ENCODE measurements around the gene GLRA2. TPM values are rescaled to one million over a fixed set of nuclear protein-coding genes. Genes with fewer than 3 reads are reported as not detected.
"Not testable (repeated sequence)": the region's sequence is repeated elsewhere in the genome, so short reads cannot be mapped to it uniquely, and the experiment has no call there.

GLRA2 gene
- total RNA-seq, 1 donor from 2014 or later, result not detected

- intact Hi-C loops (cut with DNase I), result no loop called here
These were observed 141.5 kb downstream of the GLRA2 start for GRCh38 chrX:14670819-14671218.

DNA sequence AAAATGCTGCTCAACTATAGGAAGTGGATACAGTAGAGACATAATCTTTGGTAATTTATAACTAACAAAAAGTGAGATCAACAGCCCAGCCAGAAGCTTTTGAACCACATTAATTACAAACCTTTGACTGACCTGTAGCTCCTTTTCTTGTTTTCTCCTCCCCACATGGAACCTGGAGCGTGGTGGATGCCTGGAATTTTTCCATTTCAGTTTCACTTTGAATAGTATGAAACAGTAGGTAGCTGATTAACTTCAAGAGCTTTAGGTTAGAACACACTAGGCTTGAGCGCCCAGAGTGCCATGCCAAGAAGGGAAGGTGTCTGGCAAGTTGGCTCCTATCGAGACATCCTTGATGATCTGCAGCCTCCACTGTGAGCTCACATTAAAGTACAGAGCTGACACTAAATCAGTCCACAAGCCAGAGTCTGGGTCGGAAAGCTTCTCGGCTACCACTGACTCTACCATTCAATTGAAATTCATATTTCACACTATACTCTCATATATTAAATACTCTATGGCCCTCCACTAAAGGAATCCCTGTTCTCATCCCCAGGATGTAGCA, 143.4 kb downstream of the GLRA2 start:
- TF ChIP-seq CTCF (IDR thresholded peaks at IDR 0.05), result no peak
- ATAC-seq (no peak), DNase-seq (no peak)
- no peaks in the 10 kb centered on the region for H3K36me3 ChIP-seq
- no peaks in the 10 kb centered on the region for H3K9me3 ChIP-seq
- no peaks in the 10 kb centered on the region for H3K4me1 ChIP-seq
- intact Hi-C loops (cut with DNase I), result no loop called here
- no peak overlapping the region for H3K27ac ChIP-seq
- H3K27me3 ChIP-seq, result no peaks in the 10 kb centered on the region
- H3K4me3 ChIP-seq, result no peak overlapping the region

More at GRCh38 chrX:14670819-14671218, 141.5 kb downstream of the GLRA2 start:
- no peak for TF ChIP-seq CTCF (IDR thresholded peaks at IDR 0.05)
- no peaks in the 10 kb centered on the region for H3K36me3 ChIP-seq
- DNase-seq (no peak), ATAC-seq (no peak)
- H3K9me3 ChIP-seq, result no peaks in the 10 kb centered on the region
- no peak overlapping the region for H3K4me3 ChIP-seq
- no peak overlapping the region for H3K27ac ChIP-seq
- no peaks in the 10 kb centered on the region for H3K4me1 ChIP-seq
- no peaks in the 10 kb centered on the region for H3K27me3 ChIP-seq

DNA sequence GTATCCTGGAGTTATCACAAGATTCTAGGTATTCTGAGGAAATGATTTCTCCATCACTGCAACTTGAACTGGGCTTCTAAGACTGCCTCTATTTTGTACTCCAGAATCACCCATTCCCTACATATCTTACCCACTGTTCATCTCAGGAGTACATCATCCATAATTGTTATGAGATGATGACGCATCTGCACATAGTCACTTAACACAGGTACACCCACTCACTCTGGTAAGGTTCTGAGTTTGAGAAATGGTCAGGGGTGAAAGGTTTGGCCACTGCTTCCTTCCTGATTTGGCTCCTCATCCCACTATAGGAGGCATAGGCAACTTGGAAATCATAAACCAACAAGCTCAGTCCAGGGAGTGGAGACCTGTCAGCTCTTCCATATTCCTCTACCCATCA, 143.9 kb downstream of the GLRA2 start:
- Histone ChIP-seq H3K4me3 (no peak overlapping the region), H3K9me3 (no peaks in the 10 kb centered on the region), H3K27me3 (no peaks in the 10 kb centered on the region), H3K4me1 (no peaks in the 10 kb centered on the region), H3K27ac (no peak overlapping the region), H3K36me3 (no peaks in the 10 kb centered on the region)
- intact Hi-C loops (cut with DNase I), result no loop called here
- no peak for DNase-seq
- no peak for TF ChIP-seq CTCF (IDR thresholded peaks at IDR 0.05)
- ATAC-seq, result no peak

DNA sequence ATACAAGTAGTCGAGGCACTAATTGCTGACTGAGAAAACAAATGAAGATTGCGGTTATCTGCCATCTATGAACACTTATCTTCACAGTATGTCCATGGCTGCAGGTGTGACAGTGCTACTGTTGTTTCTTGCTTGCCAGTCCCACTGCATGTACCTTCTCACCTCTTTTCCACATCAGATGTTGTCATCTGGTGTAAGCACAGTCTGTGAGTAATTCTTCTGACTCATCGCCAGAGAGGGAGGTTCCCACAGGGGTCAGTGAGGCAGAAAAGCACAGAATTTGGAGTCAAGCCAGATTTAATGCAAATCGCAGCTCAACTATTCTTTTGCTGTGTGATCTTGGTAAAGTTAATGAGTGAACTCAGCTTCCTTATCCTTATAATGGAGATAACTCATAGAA, 144.4 kb downstream of the GLRA2 start:
- ATAC-seq (no peak), DNase-seq (no peak)
- Histone ChIP-seq H3K36me3 (no peaks in the 10 kb centered on the region), H3K4me3 (no peak overlapping the region), H3K27me3 (no peaks in the 10 kb centered on the region), H3K27ac (no peak overlapping the region), H3K9me3 (no peaks in the 10 kb centered on the region), H3K4me1 (no peaks in the 10 kb centered on the region)
- intact Hi-C loops (cut with DNase I), result no loop called here
- TF ChIP-seq CTCF (IDR thresholded peaks at IDR 0.05), result no peak

GRCh38 chrX:14675500-14675899, 146.2 kb downstream of the GLRA2 start:
- no peaks in the 10 kb centered on the region for H3K36me3 ChIP-seq
- DNase-seq (no peak), ATAC-seq (no peak)
- no peak overlapping the region for H3K4me3 ChIP-seq
- TF ChIP-seq CTCF (IDR thresholded peaks at IDR 0.05), result no peak
- H3K9me3 ChIP-seq, result no peaks in the 10 kb centered on the region
- intact Hi-C loops (cut with DNase I), result no loop called here
- no peak overlapping the region for H3K27ac ChIP-seq
- H3K4me1 ChIP-seq, result no peaks in the 10 kb centered on the region
- H3K27me3 ChIP-seq, result no peaks in the 10 kb centered on the region

DNA sequence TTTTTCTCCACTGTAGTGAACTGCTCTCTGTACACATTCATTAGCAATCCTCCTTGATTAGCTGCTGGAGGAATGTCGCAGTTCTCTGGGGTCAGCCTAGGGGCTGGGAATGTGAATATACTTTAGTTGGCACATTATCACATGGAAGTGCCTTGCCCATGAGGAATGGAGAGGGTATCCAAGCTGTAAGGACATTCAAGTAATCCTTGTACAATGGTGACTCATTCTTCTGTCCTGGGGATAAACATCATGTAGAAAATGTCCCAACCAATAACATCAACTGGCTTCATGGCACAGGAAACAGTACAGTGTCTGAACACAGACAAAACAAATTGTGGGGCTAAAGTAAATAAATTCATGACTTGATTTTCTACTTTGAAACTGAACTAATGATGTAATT, 147.1 kb downstream of the GLRA2 start:
- Histone ChIP-seq H3K36me3 (no peaks in the 10 kb centered on the region), H3K27me3 (no peaks in the 10 kb centered on the region), H3K9me3 (no peaks in the 10 kb centered on the region), H3K27ac (no peak overlapping the region), H3K4me1 (no peaks in the 10 kb centered on the region), H3K4me3 (no peak overlapping the region)
- no peak for ATAC-seq
- no peak for TF ChIP-seq CTCF (IDR thresholded peaks at IDR 0.05)
- intact Hi-C loops (cut with DNase I), result no loop called here
- DNase-seq, result no peak

- H3K4me1 ChIP-seq; ATAC-seq; H3K27ac ChIP-seq; H3K4me3 ChIP-seq; H3K27me3 ChIP-seq; H3K36me3 ChIP-seq; DNase-seq; H3K9me3 ChIP-seq; intact Hi-C loops (cut with DNase I): not testable (repeated sequence)
These were observed 159.0 kb downstream of the GLRA2 start for GRCh38 chrX:14688331-14688730.
